ENCODE measurements around the gene VASH2.

DNA sequence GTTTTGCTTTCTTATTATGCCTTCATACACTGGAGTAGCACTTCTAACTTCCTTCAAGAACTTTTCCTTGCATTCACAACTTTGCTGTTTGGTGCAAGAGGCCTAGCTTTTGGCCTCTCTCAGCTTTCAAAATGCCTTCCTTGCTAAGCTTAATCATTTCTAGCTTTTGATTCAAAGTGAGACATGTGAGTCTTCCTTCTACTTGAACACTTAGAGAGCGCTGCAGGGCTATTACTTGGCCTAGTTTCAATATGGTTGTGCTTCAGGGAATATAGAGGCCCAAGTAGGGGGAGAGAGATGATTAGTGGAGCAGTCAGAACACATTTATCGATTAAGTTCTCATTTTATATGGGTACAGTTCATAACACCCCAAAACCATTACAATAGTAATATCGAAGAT is 52.9 kb downstream of the VASH2 start:
- TF ChIP-seq, protein P1, sequence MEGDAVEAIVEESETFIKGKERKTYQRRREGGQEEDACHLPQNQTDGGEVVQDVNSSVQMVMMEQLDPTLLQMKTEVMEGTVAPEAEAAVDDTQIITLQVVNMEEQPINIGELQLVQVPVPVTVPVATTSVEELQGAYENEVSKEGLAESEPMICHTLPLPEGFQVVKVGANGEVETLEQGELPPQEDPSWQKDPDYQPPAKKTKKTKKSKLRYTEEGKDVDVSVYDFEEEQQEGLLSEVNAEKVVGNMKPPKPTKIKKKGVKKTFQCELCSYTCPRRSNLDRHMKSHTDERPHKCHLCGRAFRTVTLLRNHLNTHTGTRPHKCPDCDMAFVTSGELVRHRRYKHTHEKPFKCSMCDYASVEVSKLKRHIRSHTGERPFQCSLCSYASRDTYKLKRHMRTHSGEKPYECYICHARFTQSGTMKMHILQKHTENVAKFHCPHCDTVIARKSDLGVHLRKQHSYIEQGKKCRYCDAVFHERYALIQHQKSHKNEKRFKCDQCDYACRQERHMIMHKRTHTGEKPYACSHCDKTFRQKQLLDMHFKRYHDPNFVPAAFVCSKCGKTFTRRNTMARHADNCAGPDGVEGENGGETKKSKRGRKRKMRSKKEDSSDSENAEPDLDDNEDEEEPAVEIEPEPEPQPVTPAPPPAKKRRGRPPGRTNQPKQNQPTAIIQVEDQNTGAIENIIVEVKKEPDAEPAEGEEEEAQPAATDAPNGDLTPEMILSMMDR (IDR thresholded peaks at IDR 0.05) = no peak
- TF ChIP-seq EZH2 (IDR thresholded peaks at IDR 0.05; ENCODE audit: borderline replicate concordance, insufficient read depth, low read depth, low read length, poor library complexity, severe bottlenecking) = no peak

All from B cell (primary cell).